Coronary artery (tissue), 2 donors: ENCODE results near the gene STAB2.

Source experiments
- DNase-seq: peaks from one replicate; pipeline ENCODE4 v3.0.0-alpha.2; 2017; ENCODE audit warnings: low spot score
- H3K27ac ChIP-seq, 2 donors: fragments of 200-600 bp; sonication (generic); one replicate each; pipeline ENCODE4 v1.5.1; 2016 to 2019
- H3K4me3 ChIP-seq: fragments of 200-600 bp; sonication (generic); 2 replicates; pipeline ENCODE4 v1.5.1; 2016; ENCODE audit warnings: mild to moderate bottlenecking, moderate library complexity
- CTCF ChIP-seq: fragments of 200-600 bp; sonication (generic); IDR thresholded peaks from one replicate; pipeline ENCODE4 v1.5.1; 2019; ENCODE audit warnings: antibody characterized with exemption

STAB2 gene

DNA sequence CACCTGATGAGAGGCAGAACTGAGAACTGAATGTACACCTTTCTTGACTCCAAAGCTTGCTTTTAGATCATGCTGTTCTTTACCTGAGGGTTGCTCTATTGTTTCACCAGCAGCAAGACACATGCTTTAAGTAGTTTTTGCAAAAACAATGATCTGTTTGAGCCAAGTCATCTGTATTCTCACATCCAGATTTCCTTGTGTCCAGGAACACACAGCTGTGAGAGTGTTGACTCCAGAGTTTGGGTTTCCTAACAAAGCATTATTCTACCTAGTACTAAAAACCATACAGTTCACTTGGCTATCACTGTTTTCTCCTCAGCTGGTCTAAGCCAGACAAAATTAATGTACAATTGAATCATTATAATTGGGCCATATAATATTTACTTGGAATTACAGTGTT, 120.4 kb downstream of the STAB2 start:
- DNase-seq = no peak
- Histone ChIP-seq H3K4me3 (no peak overlapping the region), H3K27ac (no peak overlapping the region)
- no peak for TF ChIP-seq CTCF

DNA sequence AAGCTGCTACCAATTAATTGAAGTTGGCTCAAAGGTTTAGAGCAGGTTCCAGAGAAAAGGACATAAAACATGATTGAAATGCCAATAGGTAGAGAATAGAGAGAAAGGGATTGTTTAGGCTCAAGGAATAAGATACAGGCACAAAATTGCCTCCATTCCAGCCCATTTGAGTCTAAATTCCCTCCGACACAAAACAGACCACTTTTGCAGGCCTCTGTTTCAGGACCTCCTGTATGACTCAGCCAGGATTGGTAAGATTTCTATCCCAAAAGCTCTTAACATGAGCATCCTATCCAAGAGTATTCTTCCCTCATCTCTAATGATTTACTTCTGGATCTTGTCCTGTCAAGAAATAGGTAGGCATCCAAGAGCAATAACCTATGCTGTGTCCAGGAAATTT, 123.5 kb downstream of the STAB2 start:
- no peak overlapping the region for H3K27ac ChIP-seq
- TF ChIP-seq CTCF = no peak
- DNase-seq = no peak
- H3K4me3 ChIP-seq = no peak overlapping the region

DNA sequence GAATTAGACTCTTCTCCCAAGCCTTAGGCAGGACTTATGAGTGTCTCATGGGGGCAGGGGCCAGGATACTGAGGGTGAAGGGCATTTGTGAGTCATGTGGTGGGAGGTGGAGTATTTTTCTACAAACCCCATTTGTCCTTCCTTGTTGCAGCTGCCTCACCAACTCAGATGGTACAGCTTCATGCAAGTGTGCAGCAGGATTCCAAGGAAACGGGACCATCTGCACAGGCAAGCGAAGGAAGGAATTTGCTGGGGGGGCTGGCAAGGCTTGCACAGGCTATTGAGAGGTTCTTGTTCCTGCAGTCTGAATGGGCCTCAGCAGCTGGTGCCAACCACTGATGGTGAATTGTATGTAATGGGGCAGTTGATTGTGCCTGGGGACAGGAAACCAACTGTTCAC, 125.1 kb downstream of the STAB2 start:
- DNase-seq = no peak
- H3K4me3 ChIP-seq = no peak overlapping the region
- no peak for TF ChIP-seq CTCF
- no peak overlapping the region for H3K27ac ChIP-seq

GRCh38 chr12:103715494-103715893, 128.4 kb downstream of the STAB2 start:
- no peak for DNase-seq
- no peak for TF ChIP-seq CTCF
- H3K4me3 ChIP-seq = no peak overlapping the region
- H3K27ac ChIP-seq = no peak overlapping the region

- DNase-seq = no peak
- H3K4me3 ChIP-seq = no peak overlapping the region
- no peak overlapping the region for H3K27ac ChIP-seq
- TF ChIP-seq CTCF = no peak
Measured at GRCh38 chr12:103716517-103717196, 129.6 kb downstream of the STAB2 start.

DNA sequence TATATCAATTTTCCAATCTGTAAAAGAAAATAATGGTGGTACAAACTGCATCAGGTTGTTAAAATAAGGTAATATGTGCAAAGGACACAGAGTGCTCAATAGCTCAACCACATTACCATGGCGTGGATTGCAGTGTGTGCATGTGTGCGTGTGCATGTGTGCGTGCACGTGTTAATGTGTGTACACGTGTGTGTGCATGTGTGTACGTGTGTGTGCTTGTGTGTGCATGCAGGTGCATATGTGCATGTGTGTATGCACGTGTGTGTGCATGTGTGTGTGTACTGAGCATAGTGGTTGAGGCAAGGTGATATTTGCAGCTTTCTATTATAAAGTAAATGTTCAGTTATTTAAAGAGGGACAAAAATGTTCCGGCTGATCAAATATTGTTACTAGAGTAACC, 138.3 kb downstream of the STAB2 start:
- DNase-seq = no peak
- no peak for TF ChIP-seq CTCF
- Histone ChIP-seq H3K27ac (no peak overlapping the region), H3K4me3 (no peak overlapping the region)

- Histone ChIP-seq H3K4me3 (no peak overlapping the region), H3K27ac (no peak overlapping the region)
- no peak for TF ChIP-seq CTCF
- DNase-seq = no peak
Measured at GRCh38 chr12:103727638-103728037, 140.6 kb downstream of the STAB2 start.
